Inferior parietal cortex (tissue), 1 donor: ENCODE measurements around the gene ICA1L.

Experiments used
- DNase-seq: peaks from one replicate; pipeline ENCODE4 v3.0.0-alpha.2; 2016; ENCODE audit errors: extremely low spot score

The ICA1L gene

DNA sequence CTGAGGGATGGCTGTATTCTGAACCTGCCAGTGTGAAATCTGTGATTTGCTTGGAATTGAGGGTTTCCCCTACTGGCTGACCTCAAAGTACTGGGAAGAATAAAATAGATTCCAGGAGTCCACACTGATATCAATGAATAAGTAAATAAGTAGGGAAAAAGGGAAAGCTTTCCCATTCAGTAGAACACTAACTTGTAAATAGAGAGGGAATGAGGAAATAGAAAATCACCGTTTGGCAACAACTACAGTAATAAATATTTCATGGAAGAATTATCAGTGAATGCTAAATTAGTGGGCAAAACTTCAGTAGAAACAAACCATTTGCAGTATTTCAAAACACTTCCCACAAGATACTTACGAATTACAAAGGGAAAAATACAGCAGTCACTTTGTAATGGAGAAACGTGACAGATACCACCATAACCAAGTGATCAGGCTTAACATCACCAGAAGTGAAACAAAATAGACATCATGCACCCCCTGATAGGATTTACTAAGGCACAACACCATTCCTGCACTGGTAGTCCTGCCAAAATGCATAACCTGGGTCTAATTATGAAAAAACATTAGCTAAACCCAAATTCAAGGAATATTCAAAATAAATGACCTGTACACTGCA, 88.5 kb downstream of the ICA1L start:
- DNase-seq, result no peak

DNA sequence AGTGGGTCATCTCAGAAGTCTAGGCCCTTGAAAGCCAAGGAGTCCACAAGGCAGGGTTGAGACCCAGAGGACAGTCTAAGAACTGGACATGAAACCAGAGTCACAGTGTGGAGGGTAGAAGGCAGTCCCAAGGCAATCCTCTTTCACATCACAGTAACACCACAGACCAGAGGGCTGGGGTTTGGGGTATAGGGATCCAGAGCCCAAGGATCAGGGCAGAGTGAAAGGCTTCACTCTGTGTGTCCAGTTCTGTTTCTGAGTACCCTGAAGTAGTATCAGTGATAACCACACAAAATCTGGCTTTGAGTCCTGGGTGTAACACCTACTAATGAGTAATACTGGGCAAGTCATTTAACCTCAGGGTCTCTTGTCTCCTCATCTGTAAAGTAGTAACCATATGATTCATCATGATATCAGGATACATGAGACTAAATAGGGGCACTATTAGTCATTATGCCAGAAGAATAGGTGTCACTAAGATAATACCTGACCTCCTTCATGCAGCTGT, 91.0 kb downstream of the ICA1L start:
- DNase-seq, result no peak

DNA sequence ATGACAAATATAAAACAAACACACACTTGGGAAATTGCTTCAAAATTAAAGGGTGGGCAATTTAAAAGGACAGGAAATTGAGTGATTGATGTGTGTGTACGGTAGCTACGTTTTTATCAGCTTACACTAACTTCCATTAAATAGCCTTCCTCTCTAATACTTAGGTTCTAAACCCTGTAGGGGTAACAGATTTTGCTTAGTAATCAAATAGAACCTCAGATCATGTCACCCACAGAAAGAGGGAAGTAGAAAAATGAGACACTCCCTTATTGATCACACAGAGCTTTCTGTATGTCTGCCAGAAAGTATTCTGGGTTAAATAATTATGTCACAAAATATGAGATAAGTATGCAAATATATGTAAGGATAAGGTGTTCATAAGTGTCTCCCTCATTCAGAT, 93.3 kb downstream of the ICA1L start:
- DNase-seq, result no peak

DNA sequence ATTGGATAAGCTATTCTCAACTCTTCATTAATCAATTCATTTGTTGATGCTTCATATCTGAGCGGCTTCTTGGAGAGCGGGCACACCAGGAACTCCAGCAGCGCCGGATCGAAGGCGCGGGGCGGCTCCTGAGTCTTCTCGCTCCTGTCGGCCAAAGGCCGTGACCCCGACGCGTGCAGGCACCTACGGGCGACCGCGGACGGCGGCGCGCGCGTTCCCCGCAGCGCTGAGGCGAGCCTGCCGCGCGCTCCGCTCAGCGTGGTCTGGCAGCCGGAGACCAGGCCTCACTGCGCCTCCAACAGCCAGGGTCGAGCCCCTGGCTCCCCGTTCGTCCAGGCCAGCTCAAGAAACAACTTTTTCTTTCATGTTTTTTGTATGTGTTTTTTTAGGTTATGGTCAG, 97.5 kb downstream of the ICA1L start:
- no peak for DNase-seq

DNA sequence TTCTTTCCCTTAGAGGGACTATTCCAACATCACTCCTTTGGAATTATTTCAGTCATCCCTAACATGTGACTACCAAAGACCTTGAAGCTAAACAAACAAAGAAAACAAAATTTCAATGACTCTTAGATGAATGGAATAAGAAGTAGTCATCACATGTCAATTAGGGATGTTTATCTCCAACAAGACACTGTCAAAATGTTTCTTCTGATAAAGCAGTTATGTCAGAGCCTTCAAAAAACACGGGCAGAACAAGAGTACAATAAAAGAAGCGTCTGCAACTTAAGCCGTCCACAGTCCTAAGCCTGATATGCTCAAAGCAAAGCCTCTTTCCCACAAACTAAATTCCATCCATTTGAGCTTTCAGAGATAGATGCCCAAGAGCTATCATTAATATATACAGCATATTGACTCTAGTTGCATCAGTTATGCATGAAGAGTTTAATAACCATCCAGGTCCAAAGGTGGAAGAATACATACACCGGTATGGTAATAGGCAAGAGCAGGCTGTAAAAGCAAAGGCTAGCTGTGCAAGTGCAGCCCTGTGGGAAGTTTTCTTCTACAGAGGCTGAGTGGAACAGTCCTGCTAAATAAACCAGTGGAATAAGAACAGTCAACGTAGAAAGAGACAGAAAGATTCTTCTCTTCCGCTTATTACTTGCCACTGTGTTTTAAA, 98.1 kb downstream of the ICA1L start:
- DNase-seq, result no peak

DNA sequence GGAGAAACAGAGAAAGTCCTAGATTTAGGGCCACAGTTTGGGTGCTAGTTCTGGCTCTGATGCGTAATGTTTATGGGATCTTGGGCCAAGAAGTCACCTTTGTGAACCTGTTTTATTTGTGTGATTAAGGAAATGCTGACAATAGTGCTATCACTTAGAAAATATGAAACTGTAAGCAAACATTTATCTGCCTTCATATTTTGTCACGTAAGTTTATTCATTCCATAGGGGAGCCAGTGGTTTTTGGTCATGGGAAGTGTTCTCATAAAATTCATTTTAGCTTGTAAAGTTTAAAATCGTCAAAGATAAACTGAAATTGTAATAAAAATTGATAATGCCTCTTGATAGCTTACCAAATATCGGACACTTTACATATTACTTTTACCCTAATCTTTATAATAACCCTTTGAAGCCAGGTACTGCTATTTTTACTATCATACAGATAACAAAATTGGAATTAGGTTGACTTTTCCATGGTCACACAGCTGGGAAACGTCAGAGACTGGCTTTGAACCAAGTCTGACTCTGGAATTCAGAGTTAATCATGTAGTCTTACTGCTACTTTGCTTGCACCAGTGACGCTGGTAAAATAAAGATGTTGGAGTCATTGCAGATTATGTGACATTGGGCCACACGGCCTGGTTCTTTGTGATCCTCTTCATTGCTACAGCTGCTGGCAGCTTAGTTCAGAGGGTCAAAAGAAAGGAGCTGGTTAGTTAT, 99.7 kb downstream of the ICA1L start:
- DNase-seq, result no peak

DNA sequence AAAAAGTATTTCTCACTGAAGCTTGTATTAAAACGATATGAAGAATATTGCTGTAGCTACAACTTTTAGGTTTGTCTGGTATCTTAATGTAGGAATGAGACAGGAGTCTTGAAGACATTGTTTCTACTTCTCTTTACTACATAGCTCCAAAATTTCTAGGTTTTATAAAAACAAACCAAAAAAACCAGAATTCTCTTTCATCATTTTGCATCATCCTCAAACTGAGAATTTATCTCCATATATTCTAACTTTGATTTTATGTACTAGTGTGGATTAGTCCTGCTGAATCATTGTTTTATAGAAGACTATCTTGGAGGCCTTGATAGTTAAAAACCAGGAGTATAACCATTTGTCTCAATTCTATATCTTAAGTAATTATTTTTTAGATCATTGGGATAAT, 100.2 kb downstream of the ICA1L start:
- DNase-seq, result no peak

DNA sequence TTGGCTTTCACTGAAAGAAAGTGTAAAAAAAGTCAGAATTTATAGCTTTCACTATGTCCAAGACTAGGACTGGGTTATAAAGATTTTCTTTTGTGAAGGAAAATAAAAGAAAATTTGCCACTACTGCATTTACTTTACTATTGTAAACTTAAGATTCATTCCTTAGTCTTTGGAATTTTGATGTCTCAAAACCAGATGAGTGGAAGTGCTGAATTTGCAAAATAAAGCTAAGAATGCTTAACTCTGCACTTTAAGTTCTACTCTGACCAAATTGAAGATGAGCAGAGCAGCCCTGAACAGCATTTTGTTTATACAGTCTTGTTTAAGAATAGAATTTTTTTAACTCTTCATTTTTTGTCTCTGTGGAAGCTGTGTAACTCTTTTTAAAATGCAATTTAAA, 102.4 kb downstream of the ICA1L start:
- DNase-seq, result no peak

DNA sequence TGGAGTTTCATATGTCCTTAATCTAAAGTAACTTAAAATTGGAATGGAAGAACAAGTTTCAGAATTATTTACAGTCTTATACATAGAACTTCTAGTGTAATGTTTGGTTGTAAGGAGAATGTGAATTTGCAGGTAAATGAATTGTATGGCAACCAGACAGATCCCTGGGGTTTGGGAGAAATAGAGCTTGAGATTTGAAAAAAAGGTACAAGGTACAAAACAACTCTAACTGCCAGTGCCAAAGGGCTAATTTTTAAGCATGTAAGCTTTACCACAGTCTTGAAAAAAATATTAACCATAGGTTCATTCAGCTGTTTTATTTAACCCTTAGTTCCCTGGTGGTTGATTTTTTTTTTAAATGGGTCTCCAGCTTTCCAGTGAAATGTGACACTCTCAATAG, 103.3 kb downstream of the ICA1L start:
- DNase-seq, result no peak

DNA sequence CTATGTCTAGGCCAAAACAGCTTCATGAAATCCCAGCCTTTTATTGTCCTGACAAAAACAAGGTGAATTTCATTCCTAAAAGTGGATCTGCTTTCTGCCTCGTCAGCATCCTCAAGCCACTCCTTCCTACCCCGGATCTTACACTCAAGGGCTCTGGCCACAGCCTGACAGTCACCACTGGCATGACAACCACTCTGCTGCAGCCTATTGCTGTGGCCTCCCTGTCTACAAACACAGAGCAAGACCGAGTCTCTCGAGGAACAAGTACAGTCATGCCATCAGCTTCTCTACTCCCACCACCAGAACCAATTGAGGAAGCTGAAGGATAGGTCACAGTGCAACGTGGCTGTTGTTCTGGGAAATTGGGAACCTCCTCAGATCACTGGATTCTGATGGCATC, 106.1 kb downstream of the ICA1L start:
- no peak for DNase-seq

DNA sequence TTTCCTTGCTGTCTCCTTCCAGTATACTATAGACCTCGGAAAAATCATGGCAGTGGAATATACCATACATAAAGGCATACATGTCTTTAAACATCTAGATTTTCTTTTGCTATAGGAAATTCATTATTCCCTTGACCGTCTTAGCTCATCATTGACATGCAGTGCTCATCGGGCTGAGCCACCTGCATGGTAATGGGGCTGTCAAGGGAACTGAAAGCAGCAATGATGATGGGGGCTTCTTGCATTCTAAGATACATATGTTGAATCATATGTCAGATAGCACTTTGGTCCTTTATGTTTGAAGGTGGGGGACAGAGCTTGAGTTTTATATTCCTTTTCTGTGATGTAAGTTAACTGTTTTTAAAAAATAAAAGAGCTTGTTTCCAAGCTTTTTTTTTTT, 106.6 kb downstream of the ICA1L start:
- no peak for DNase-seq

DNA sequence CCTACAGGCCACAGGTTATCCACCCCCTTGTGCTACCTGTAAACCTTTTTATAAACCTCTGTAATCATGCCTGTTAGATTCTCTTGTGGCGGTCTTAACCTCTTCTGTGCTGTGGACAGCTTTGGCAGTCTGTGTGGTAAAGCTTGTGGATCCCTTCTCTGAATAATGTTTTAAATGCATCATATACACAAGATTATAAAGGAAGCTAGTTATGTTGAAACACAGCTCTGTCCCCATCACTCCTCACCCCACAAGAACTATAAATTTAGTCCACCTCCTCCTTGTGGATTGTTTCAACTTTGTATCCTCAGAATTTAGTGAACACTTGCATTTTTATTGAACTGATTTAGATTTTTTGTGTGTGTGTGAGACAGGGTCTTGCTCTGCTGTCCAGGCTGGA, 107.7 kb downstream of the ICA1L start:
- DNase-seq, result no peak

DNA sequence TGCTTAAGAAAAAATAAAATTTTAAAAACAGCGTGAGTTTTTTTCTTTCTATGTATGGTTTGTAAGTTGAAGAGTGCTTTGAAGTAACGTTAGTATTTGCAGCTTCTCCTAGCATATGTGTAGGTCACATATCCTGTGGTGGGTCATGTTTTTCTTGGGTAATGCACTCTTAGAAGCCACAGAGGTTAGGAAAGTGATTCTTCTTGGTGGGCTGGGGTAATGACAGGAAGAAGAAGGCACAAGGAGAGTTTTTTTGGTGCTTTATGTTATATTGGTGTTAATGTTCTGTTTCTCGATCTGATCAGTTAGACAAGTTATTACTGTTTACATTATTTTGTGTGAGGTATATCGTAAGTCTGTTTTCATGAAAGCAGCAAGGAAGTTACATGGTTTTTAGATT, 109.0 kb downstream of the ICA1L start:
- DNase-seq, result no peak

DNA sequence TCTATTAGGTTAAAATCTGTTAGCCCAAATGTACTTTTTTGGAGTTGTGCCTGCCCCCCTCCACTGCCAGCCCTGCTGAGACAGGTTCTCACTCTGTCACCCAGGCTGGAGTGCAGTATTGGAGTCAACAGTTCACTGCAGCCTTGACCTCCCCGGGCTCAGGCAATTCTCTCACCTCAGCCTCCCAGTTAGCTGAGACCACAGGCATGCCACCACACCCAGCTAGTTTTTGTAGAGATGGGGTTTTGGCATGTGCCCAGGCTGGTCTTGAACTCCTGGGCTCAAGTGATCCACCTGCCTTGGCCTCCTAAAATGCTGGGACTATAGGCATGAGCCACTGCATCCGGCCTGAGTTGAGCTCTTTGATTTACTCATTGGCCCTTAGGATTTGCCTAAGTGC, 110.7 kb downstream of the ICA1L start:
- DNase-seq, result no peak

DNA sequence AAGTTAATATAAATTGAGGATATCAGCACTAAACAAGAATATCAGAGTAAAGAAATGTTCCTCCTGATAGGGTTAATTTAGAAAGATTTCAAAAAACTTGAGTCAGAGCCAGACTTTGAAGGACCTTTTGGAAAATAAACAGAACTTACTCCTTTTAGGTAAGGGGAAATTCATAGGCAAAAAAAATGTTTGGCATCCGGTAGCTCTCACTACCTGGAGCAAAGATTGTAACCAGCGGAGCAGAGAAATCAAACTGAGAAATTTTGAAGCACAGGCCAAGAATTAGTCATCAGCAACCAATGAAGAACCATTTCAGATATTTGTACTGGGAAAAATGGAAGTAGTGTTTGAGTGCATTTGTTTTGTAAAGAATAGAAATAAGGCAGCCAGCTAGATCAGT, 113.0 kb downstream of the ICA1L start:
- no peak for DNase-seq

DNA sequence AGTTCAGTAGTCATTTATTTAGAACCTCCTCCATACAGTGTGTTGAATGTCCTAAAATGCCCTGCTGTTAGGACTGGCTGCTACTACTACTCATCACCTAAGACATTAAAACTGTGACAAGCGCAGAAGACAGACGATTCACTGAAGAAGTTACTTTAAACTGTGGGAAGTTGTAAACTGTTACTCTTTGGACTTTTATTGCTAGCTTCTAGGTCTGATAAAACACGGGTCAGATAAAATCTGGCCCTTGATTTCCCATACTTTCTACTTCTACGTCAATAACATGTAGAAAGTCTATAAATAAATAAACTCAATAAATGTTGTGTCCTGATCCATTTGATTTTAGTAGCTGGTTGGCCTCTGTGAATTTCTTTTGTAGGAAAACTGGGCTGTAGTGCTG, 113.4 kb downstream of the ICA1L start:
- no peak for DNase-seq

DNA sequence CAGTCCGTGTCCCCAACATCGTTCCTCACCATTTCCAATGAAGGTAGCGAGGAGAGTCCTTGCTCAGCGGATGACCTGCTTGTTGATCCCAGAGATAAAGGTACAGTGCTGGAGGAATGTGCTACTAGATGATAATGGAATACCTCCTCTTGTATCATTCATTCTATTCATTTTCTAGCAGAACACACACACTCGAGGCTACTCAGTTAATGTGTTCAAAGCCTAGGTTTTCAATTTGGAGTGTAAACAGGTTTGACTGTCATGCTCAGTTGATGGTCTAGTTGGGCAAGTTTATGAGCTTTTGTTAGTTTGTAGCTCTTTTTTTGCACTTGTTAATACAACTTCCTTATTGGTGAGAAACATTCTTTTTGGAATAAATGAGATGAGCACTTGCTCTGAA, 114.2 kb downstream of the ICA1L start:
- no peak for DNase-seq

DNA sequence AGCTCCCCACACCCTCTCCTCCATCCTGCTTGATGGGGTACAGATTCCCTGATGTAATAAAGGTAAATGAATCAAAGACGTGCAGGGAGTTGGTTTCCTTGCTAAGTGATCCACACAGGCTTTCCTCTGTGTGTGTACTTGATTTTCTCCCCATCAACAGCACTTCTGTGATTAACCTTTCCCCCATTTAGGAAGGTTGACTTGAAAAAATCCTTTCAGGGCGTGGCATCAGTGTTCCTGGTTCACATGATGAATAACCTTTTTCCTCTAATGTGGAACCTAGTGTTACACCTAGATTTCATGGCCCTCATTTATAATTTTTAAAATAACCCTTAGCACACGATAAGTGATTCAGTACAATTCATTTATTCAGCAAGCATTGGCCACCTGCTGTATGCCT, 115.0 kb downstream of the ICA1L start:
- no peak for DNase-seq

DNA sequence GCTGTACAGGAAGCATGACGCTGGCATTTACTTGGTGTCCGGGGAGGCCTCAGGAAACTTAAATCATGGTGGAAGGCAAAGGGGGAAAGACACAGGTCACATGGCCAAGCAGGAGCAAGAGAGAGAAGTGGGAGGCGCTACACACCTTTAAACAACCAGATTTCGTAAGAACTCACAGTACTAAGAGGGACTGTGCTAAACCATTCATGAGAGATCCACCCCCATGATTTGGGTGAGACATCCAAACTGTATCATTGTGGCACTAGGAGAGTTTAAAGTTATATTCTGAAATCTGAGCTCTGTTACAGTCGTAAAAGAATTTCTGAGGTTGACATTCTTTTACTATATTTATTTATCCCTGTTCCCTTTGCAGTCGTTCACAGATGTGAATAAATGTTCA, 116.6 kb downstream of the ICA1L start:
- DNase-seq, result no peak

DNA sequence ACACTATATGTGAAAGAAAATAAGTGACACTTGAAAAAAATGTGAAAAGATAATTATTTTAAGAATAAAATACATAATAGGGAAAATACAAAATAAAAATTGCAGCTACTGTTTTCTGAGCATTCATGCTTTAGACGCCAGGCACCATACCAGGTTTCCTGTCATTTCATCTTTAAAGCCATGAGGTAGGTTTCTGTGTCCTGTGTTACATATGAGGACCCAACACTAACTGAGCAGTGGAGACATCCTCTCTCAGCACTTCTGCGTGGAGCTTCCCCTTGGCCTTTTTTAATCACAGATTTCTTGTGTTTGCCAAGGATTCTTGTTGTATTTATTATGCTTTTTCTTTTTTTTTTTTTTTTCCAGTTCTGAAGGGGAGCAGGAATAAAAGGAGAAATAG, 119.5 kb downstream of the ICA1L start:
- DNase-seq, result no peak

DNA sequence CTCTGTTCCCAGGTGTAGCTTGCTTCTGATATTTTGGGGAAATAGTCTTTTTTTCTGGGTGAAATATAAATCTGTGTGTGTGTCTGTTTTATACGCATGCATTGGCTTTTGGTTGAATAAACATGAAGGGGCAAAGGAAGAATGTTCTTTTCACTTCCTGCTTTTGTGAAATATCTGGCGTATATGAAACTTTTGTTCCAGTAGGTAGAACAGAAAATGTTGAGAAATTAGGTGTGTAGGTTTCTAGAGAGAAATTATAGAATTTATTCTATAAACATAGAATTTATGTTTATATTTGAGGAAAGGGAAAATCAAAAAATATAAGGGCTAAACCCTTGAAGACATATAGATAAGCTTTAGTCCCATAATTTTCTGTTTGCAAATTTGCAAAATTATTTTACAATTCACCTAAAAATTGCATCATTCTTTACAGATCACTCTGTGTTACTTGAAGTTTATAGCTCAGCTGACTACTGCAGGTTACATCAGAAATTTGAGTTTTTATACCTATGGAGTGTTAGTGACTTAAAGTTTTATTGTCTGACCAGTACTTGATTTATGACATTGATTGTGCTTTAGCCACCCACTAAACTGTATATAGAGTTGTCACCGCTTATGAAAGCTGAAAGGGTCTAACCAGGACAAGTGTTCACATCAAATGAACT, 120.7 kb downstream of the ICA1L start:
- no peak for DNase-seq

DNA sequence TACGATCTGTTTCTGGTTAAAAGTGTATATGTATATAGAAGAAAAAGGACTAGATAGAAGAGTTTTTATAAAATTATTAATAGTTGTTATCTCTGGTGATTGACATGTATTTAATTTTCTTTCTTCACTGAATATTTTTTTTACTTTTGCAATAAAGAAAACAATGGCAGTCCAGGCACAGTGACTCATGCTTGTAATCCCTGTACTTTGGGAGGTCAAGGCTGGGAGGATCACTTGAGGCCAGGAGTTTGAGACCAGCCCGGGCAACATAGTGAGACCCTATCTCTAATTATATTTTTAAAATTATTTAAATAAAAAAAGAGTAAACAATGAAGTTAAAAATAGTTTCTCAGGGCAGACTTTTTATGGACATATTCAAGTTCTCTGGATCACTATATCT, 122.1 kb downstream of the ICA1L start:
- DNase-seq, result no peak

DNA sequence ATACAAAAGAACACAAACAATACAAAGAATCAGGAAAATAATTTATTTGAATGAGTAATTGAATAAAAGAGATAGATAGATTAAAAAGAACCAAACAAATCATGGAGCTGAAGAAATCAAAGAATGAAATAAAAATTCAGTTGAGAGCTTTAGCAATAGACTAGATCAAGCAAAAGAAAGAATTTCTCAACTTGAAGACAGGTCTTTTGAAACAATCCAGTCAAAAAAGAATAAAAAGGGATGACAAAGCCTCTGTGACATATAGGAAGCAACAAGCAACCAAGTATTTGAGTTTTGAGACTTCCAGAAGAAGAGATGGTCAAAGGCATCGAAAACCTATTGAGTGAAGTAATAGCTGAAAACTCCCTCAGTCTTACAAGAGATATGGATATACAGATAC, 128.0 kb downstream of the ICA1L start:
- no peak for DNase-seq
